Neural progenitor cell (in vitro differentiated cells): Measurements from ENCODE around the gene EIF5A. TPM values are rescaled to one million over a fixed set of nuclear protein-coding genes. Genes with fewer than 3 reads are reported as not detected.

Experiments
- DNase-seq: peaks from one replicate; pipeline ENCODE4 v3.0.0-alpha.2; 2016; ENCODE audit warnings: low spot score
- H2AFZ ChIP-seq: fragments of 200-600 bp; sonication (generic); replicated peaks from 2 replicates; pipeline ENCODE4 v1.6.1; 2016; ENCODE audit warnings: antibody characterized with exemption
- H3F3A ChIP-seq: fragments of 200-600 bp; sonication (generic); 2 replicates; pipeline ENCODE4 v1.6.1; 2016; ENCODE audit warnings: antibody characterized with exemption, low read depth
- H3K27ac ChIP-seq: fragments of 200-600 bp; sonication (generic); 2 replicates; pipeline ENCODE4 v1.5.1; 2016; ENCODE audit warnings: mild to moderate bottlenecking
- H3K27me3 ChIP-seq: fragments of 200-600 bp; sonication (generic); 2 replicates; pipeline ENCODE4 v1.6.1; 2016; ENCODE audit warnings: mild to moderate bottlenecking, moderate library complexity
- H3K36me3 ChIP-seq: fragments of 200-600 bp; sonication (generic); 2 replicates; pipeline ENCODE4 v1.5.1; 2016
- H3K4me1 ChIP-seq: fragments of 200-600 bp; sonication (generic); 2 replicates; pipeline ENCODE4 v1.6.1; 2016; ENCODE audit warnings: mixed run types
- H3K4me2 ChIP-seq: fragments of 200-600 bp; sonication (generic); 2 replicates; pipeline ENCODE4 v1.6.1; 2016
- H3K4me3 ChIP-seq: fragments of 200-600 bp; sonication (generic); 2 replicates; pipeline ENCODE4 v1.5.1; 2016
- H3K79me2 ChIP-seq: fragments of 200-600 bp; sonication (generic); 2 replicates; pipeline ENCODE4 v1.6.1; 2016; ENCODE audit warnings: low read depth
- H3K9ac ChIP-seq: fragments of 200-600 bp; sonication (generic); 2 replicates; pipeline ENCODE4 v1.6.1; 2016
- H3K9me3 ChIP-seq: fragments of 200-600 bp; sonication (generic); 2 replicates; pipeline ENCODE4 v1.5.1; 2016; ENCODE audit warnings: low read depth
- H4K20me1 ChIP-seq: fragments of 200-600 bp; sonication (generic); 2 replicates; pipeline ENCODE4 v1.6.1; 2016; ENCODE audit warnings: low read depth
- H3K27ac Mint-ChIP-seq: 3 replicates; pipeline ENCODE4 v1.8.0; 2021; ENCODE audit warnings: mixed read lengths
- H3K27me3 Mint-ChIP-seq: 2 replicates; pipeline ENCODE4 v1.8.0; 2022; ENCODE audit warnings: low read depth, mild to moderate bottlenecking, inconsistent platforms, moderate library complexity, mixed read lengths; ENCODE audit not compliant: insufficient read depth
- H3K36me3 Mint-ChIP-seq: 3 replicates; pipeline ENCODE4 v1.8.0; 2021; ENCODE audit warnings: mixed read lengths
- H3K4me1 Mint-ChIP-seq: 3 replicates; pipeline ENCODE4 v1.8.0; 2021; ENCODE audit warnings: mixed read lengths
- H3K4me3 Mint-ChIP-seq: 3 replicates; pipeline ENCODE4 v1.8.0; 2021; ENCODE audit warnings: mild to moderate bottlenecking, moderate library complexity, mixed read lengths
- H3K9me3 Mint-ChIP-seq: 3 replicates; pipeline ENCODE4 v1.8.0; 2020; ENCODE audit warnings: mixed read lengths
- CTCF ChIP-seq: fragments of 200-600 bp; sonication (generic); IDR thresholded peaks from 2 replicates; pipeline ENCODE4 v1.5.1; 2017; ENCODE audit warnings: antibody characterized with exemption, mild to moderate bottlenecking
- EZH2 ChIP-seq: fragments of 200-600 bp; sonication (generic); IDR thresholded peaks from 2 replicates; pipeline ENCODE4 v1.6.1; 2017; ENCODE audit warnings: antibody characterized with exemption, mild to moderate bottlenecking, moderate library complexity
- EZH2phosphoT487 ChIP-seq: fragments of 200-600 bp; sonication (generic); IDR thresholded peaks from 2 replicates; pipeline ENCODE4 v1.6.1; 2017; ENCODE audit warnings: antibody characterized with exemption
- total RNA-seq: library from RNA; depleted of rRNA; stranded (reverse); fragments of >200 nt; gene quantifications from 2 replicates; pipeline ENCODE4 v1.2.3, GENCODE V29; 2015; ENCODE audit warnings: low replicate concordance

The EIF5A gene
- total RNA-seq, 1 donor from 2014 or later, result 251 TPM

- Mint-ChIP-seq H3K4me1 (peaks cover 31% of the 10 kb centered on the region), H3K9me3 (no peaks in the 10 kb centered on the region), H3K27ac (no peak within 1 kb of the TSS), H3K4me3 (peak within 1 kb of the TSS; percentile 89), H3K36me3 (peaks cover 35% of the 10 kb centered on the region), H3K27me3 (peaks cover 9% of the 10 kb centered on the region)
- H3K4me3 ChIP-seq, result peak within 1 kb of the TSS; percentile 92
- H3K27ac ChIP-seq, result peak within 1 kb of the TSS; percentile 74
- no peaks in the 10 kb centered on the region for H3K9me3 ChIP-seq
- DNase-seq, result peak; percentile 95
- peaks cover 6% of the 10 kb centered on the region for H3K4me1 ChIP-seq
- TF ChIP-seq EZH2 (no peak), EZH2phosphoT487 (no peak), CTCF (no peak)
- peak within 1 kb of the TSS; percentile 97 for H3K4me2 ChIP-seq
- H3K36me3 ChIP-seq, result peaks cover 4% of the 10 kb centered on the region
- peaks cover 62% of the 10 kb centered on the region for H3F3A ChIP-seq
- peak within 1 kb of the TSS; percentile 58 for H2AFZ ChIP-seq
- H3K9ac ChIP-seq, result peak within 1 kb of the TSS; percentile 61
- H4K20me1 ChIP-seq, result peaks cover 42% of the 10 kb centered on the region
- no peaks in the 10 kb centered on the region for H3K27me3 ChIP-seq
- H3K79me2 ChIP-seq, result peaks cover 37% of the 10 kb centered on the region
Measured at GRCh38 chr17:7314719-7315569, 7.5 kb downstream of the EIF5A start, which contains the start of gene GPS2. TSS of gene GPS2 (minus strand) at chr17:7315360. CDS start at chr17:7315052, 308 bp downstream.

GRCh38 chr17:7315570-7316235 lies 8.3 kb downstream of the EIF5A start:
- Histone ChIP-seq H3F3A (peaks cover 55% of the 10 kb centered on the region), H2AFZ (peak overlapping the region; percentile 58), H3K27me3 (no peaks in the 10 kb centered on the region), H3K36me3 (peaks cover 3% of the 10 kb centered on the region), H3K4me1 (peaks cover 6% of the 10 kb centered on the region), H3K9ac (peak overlapping the region; percentile 61), H4K20me1 (peaks cover 35% of the 10 kb centered on the region), H3K9me3 (no peaks in the 10 kb centered on the region), H3K27ac (peak overlapping the region; percentile 74), H3K79me2 (peaks cover 30% of the 10 kb centered on the region), H3K4me3 (peak overlapping the region; percentile 92), H3K4me2 (peak overlapping the region; percentile 97)
- Mint-ChIP-seq H3K4me1 (peaks cover 27% of the 10 kb centered on the region), H3K27ac (no peak overlapping the region), H3K27me3 (peaks cover 9% of the 10 kb centered on the region), H3K4me3 (peak overlapping the region; percentile 84), H3K9me3 (no peaks in the 10 kb centered on the region), H3K36me3 (peaks cover 27% of the 10 kb centered on the region)
- TF ChIP-seq EZH2phosphoT487, result no peak
- TF ChIP-seq CTCF, result no peak
- TF ChIP-seq EZH2, result no peak
- DNase-seq, result no peak

DNA sequence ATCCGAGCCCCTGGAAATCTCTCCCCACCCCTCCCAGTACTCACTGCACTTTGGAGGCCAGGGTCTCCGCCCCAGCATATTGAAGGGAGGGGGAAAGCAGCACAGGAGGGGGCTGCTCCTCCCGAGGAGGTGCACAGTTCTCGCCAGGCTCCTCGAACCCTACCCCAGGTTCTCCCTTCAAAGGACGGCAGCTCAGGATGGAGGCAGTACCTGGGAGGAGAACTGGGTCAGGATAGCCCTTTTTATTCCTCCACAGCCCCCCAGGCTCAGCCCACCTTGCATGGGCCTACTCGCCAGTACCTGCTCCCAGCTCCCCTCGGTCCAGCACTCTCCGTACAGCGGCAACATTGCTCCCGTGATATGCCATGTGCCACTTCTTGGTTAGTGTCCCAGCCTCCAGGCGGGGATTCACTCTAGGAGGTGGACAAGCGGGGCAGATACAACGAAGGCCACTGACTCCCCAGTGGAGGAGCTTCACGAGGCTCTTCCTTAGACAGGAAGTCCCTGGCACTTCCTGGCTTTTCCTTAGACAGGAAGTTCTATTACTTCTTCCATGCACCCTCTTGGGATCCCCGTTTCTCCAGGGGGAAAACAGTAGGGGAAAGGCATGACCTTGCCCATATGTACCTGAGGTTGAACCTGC lies 9.9 kb downstream of the EIF5A start:
- Mint-ChIP-seq H3K27ac (no peak overlapping the region), H3K36me3 (peaks cover 30% of the 10 kb centered on the region), H3K9me3 (no peaks in the 10 kb centered on the region)

More for the DNA sequence above, 9.9 kb downstream of the EIF5A start:
- no peaks in the 10 kb centered on the region for H3K27me3 ChIP-seq
- peaks cover 9% of the 10 kb centered on the region for H3K27me3 Mint-ChIP-seq
- no peaks in the 10 kb centered on the region for H3K9me3 ChIP-seq
- no peak for DNase-seq
- H3K79me2 ChIP-seq, result peaks cover 19% of the 10 kb centered on the region
- no peak overlapping the region for H3K9ac ChIP-seq
- no peak overlapping the region for H2AFZ ChIP-seq
- H3F3A ChIP-seq, result peaks cover 48% of the 10 kb centered on the region
- peaks cover 6% of the 10 kb centered on the region for H3K4me1 ChIP-seq
- H3K4me1 Mint-ChIP-seq, result peaks cover 20% of the 10 kb centered on the region
- peaks cover 24% of the 10 kb centered on the region for H4K20me1 ChIP-seq
- H3K4me2 ChIP-seq, result no peak overlapping the region
- H3K36me3 ChIP-seq, result no peaks in the 10 kb centered on the region
- peak overlapping the region; percentile 71 for H3K4me3 Mint-ChIP-seq
- H3K27ac ChIP-seq, result no peak overlapping the region
- TF ChIP-seq CTCF (no peak), EZH2phosphoT487 (no peak), EZH2 (no peak)
- H3K4me3 ChIP-seq, result no peak overlapping the region
